Measurements from ENCODE around the gene GATA5. TPM values are rescaled to one million over a fixed set of nuclear protein-coding genes. Genes with fewer than 3 reads are reported as not detected.

The GATA5 gene
- total and polyA plus RNA-seq, 10 of the 15 experiments (the other 5 are each of a cell fraction or from before 2014, with no cell fraction given) = not detected

DNA sequence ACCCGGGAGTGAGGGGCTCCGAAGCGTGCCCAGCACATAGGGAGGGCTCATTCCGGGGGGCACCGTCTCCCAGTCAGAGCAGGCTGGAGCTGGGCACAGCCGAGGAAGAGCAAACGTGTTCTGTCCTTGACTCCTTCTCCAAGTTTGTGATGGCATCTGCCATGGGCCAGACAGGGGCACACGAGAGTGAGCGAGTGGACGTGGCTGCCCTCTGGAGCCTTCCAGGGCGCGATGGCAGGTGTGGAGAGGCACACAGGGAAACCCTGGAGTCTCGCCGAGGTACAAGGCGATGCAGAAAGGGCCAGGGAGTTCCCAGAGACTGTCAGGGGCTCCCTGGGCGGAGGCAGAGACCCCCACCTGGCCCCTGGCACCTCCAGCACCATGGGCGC lies 9.9 kb upstream of the GATA5 start:
- DNase-seq (ENCODE audit: low read depth, low spot score) = no peak
- Histone ChIP-seq H3K79me2 (ENCODE audit: control insufficient read depth, insufficient read depth, low read length) (no peaks in the 10 kb centered on the region), H4K20me1 (ENCODE audit: control insufficient read depth, insufficient read depth) (no peaks in the 10 kb centered on the region), H3K4me3 (no peak overlapping the region), H3K4me1 (ENCODE audit: control insufficient read depth, insufficient read depth, low read length) (no peaks in the 10 kb centered on the region), H3K27me3 (replicated peaks in 1 of 2; ENCODE audit: control insufficient read depth in 2 of 2, insufficient read depth in 2 of 2, low read length in 1 of 2) (peaks cover 15 to 21% of the 10 kb centered on the region in 2 experiments), H3K9ac (ENCODE audit: control insufficient read depth, insufficient read depth, low read length) (no peak overlapping the region), H3K27ac (ENCODE audit: control insufficient read depth, insufficient read depth) (no peak overlapping the region), H3K4me2 (ENCODE audit: control insufficient read depth, insufficient read depth) (no peak overlapping the region), H3K36me3 (ENCODE audit: control insufficient read depth in 2 of 2, insufficient read depth in 2 of 2, low read length in 1 of 2) (no peaks in the 10 kb centered on the region), H2AFZ (ENCODE audit: control insufficient read depth, low read depth, low read length) (no peak overlapping the region), H3K9me3 (replicated peaks; ENCODE audit: control insufficient read depth, insufficient read depth, low read length) (no peaks in the 10 kb centered on the region)
- intact Hi-C loops (cut with micrococcal nuclease; ENCODE audit: unreplicated experiment) (no loop called here), in situ Hi-C loops (cut with MboI) (no loop called here)
- WGBS (ENCODE audit: insufficient coverage, insufficient replicate concordance, low lambda C conversion rate, missing lambda C conversion rate) = 29% methylated on average over 17 of the region's 17 CpGs
- no peak for ATAC-seq
- POLR2A ChIA-PET = no interaction called here
- no peak for FAIRE-seq
- SMC1A ChIA-PET (ENCODE audit: uncharacterized antibody, unreplicated experiment) = no interaction called here
- TF ChIP-seq, protein P1, sequence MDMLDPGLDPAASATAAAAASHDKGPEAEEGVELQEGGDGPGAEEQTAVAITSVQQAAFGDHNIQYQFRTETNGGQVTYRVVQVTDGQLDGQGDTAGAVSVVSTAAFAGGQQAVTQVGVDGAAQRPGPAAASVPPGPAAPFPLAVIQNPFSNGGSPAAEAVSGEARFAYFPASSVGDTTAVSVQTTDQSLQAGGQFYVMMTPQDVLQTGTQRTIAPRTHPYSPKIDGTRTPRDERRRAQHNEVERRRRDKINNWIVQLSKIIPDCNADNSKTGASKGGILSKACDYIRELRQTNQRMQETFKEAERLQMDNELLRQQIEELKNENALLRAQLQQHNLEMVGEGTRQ (IDR thresholded peaks at IDR 0.05; ENCODE audit: borderline replicate concordance, low read depth, low read length) = no peak
- TF ChIP-seq NR2C1 (IDR thresholded peaks at IDR 0.05) (no peak), MEF2A (IDR thresholded peaks at IDR 0.05; ENCODE audit: insufficient read depth, low read depth, low read length) (no peak), IKZF1 (conservative IDR thresholded peaks at IDR 0.05) (no peak), SMARCA5 (IDR thresholded peaks at IDR 0.05) (no peak), RCOR1 (conservative IDR thresholded peaks at IDR 0.05; ENCODE audit: low read depth, low read length) (no peak), TCF12 (IDR thresholded peaks at IDR 0.05; ENCODE audit: low read depth, low read length) (no peak)
- TF ChIP-seq, protein P2, sequence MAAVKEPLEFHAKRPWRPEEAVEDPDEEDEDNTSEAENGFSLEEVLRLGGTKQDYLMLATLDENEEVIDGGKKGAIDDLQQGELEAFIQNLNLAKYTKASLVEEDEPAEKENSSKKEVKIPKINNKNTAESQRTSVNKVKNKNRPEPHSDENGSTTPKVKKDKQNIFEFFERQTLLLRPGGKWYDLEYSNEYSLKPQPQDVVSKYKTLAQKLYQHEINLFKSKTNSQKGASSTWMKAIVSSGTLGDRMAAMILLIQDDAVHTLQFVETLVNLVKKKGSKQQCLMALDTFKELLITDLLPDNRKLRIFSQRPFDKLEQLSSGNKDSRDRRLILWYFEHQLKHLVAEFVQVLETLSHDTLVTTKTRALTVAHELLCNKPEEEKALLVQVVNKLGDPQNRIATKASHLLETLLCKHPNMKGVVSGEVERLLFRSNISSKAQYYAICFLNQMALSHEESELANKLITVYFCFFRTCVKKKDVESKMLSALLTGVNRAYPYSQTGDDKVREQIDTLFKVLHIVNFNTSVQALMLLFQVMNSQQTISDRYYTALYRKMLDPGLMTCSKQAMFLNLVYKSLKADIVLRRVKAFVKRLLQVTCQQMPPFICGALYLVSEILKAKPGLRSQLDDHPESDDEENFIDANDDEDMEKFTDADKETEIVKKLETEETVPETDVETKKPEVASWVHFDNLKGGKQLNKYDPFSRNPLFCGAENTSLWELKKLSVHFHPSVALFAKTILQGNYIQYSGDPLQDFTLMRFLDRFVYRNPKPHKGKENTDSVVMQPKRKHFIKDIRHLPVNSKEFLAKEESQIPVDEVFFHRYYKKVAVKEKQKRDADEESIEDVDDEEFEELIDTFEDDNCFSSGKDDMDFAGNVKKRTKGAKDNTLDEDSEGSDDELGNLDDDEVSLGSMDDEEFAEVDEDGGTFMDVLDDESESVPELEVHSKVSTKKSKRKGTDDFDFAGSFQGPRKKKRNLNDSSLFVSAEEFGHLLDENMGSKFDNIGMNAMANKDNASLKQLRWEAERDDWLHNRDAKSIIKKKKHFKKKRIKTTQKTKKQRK (IDR thresholded peaks at IDR 0.05; ENCODE audit: low read depth, low read length) = no peak
- TF ChIP-seq, protein P3, sequence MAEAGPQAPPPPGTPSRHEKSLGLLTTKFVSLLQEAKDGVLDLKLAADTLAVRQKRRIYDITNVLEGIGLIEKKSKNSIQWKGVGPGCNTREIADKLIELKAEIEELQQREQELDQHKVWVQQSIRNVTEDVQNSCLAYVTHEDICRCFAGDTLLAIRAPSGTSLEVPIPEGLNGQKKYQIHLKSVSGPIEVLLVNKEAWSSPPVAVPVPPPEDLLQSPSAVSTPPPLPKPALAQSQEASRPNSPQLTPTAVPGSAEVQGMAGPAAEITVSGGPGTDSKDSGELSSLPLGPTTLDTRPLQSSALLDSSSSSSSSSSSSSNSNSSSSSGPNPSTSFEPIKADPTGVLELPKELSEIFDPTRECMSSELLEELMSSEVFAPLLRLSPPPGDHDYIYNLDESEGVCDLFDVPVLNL (IDR thresholded peaks at IDR 0.05; ENCODE audit: low read depth, low read length) = no peak
- RAD21 ChIA-PET (ENCODE audit: unreplicated experiment) = no interaction called here
- no TSS peak for BruUV-seq (replicated peaks)
- CTCF ChIA-PET = no interaction called here
